Right cardiac atrium (tissue), 5 donors: Measurements from ENCODE around the gene CLCN1. TPM values are rescaled to one million over a fixed set of nuclear protein-coding genes. Genes with fewer than 3 reads are reported as not detected.

Experiments used
- ATAC-seq, 2 donors: fragments of 200-7000 bp; cut with Tn5 transposase; one replicate each; pipeline versions ENCODE4 v1.8.0 to v1.9.1; 2020; ENCODE audit warnings: moderate library complexity in 2 of 2, mild to moderate bottlenecking in 1 of 2
- DNase-seq, 3 donors: peaks; one replicate each; pipeline ENCODE4 v3.0.0-alpha.2; 2020
- H3K27ac ChIP-seq: one replicate; pipeline ENCODE4 v1.5.1; 2013; ENCODE audit warnings: mild to moderate bottlenecking, low read length, control low read depth, moderate library complexity
- H3K27me3 ChIP-seq: one replicate; pipeline ENCODE4 v1.6.1; 2013; ENCODE audit not compliant: control insufficient read depth, insufficient read depth
- H3K4me1 ChIP-seq: one replicate; pipeline ENCODE4 v1.6.1; 2013; ENCODE audit warnings: low read length; ENCODE audit not compliant: control insufficient read depth, insufficient read depth
- H3K4me3 ChIP-seq: one replicate; pipeline ENCODE4 v1.5.1; 2013; ENCODE audit warnings: low read length, control low read depth
- H3K9me3 ChIP-seq: one replicate; pipeline ENCODE4 v1.6.1; 2013; ENCODE audit warnings: low read length; ENCODE audit not compliant: control insufficient read depth
- WGBS: extraction: QIAGEN DNeasy Blood & Tissue Kit; methylation state at CpG from one replicate; pipeline ENCODE4 v1.1.7; 2013; 5-methylcytosine and 5-hydroxymethylcytosine counted together
- intact Hi-C, 4 donors: fragments of 100-400 bp; cut with DNase I; formaldehyde crosslinking; loops; one replicate each; pipeline versions ENCODE4 v1.11.0 to v1.14.0; 2022 to 2023
- polyA plus RNA-seq: library from polyadenylated mRNA; stranded (reverse); fragments of 200-250 nt; gene quantifications from one replicate; pipeline ENCODE4 v1.2.3, GENCODE V29; 2013
- total RNA-seq, 4 donors: library from RNA; stranded (reverse); fragmentation: NEBNext Ultra II Directional; extraction: Animal tissue kit (Norgen Biotek cat#: 25700); gene quantifications; one replicate each; pipeline ENCODE4 v1.2.1, GENCODE V29; 2021
- donor health status: healthy with polysubstance abuse.
- donor health status: DM: no; HTN: yes; CAD: no.
- donor health status: DM: no; HTN: no; CAD: no.
- donor health status: DM: no; HTN: yes; CAD: no; lungs with severe emphysema.
- donor health status: DM: yes; HTN: yes; CAD: no.

CLCN1 gene
- total and polyA plus RNA-seq, 5 donors: not detected

- intact Hi-C loops: no loop called here
These were observed 40.6 kb downstream of the CLCN1 start for GRCh38 chr7:143356414-143357050.

GRCh38 chr7:143358626-143359025 lies 42.7 kb downstream of the CLCN1 start:
- no peaks in the 10 kb centered on the region for H3K27me3 ChIP-seq
- H3K4me3 ChIP-seq: no peak overlapping the region
- H3K4me1 ChIP-seq: no peaks in the 10 kb centered on the region
- no peak overlapping the region for H3K27ac ChIP-seq
- DNase-seq: no peak
- no peaks in the 10 kb centered on the region for H3K9me3 ChIP-seq
- no peak for ATAC-seq
- 91% methylated on average over 12 of the region's 12 CpGs for WGBS
- intact Hi-C loops: no loop called here

More at GRCh38 chr7:143356414-143357050, 40.6 kb downstream of the CLCN1 start:
- no peak for DNase-seq
- H3K9me3 ChIP-seq: no peaks in the 10 kb centered on the region
- ATAC-seq: no peak
- H3K4me1 ChIP-seq: no peaks in the 10 kb centered on the region
- H3K4me3 ChIP-seq: no peak overlapping the region
- WGBS: 95% methylated on average over 13 of the region's 13 CpGs
- no peak overlapping the region for H3K27ac ChIP-seq
- no peaks in the 10 kb centered on the region for H3K27me3 ChIP-seq

- intact Hi-C loops: no loop called here
- H3K9me3 ChIP-seq: no peaks in the 10 kb centered on the region
- no peak for ATAC-seq
- DNase-seq: no peak
- H3K4me3 ChIP-seq: no peak overlapping the region
- no peak overlapping the region for H3K27ac ChIP-seq
- no peaks in the 10 kb centered on the region for H3K27me3 ChIP-seq
- 69% methylated on average over 11 of the region's 11 CpGs for WGBS
- H3K4me1 ChIP-seq: no peaks in the 10 kb centered on the region
These were observed 44.0 kb downstream of the CLCN1 start for GRCh38 chr7:143359771-143360353.

- Histone ChIP-seq H3K9me3 (no peaks in the 10 kb centered on the region), H3K27me3 (no peaks in the 10 kb centered on the region), H3K4me3 (no peak overlapping the region), H3K4me1 (no peaks in the 10 kb centered on the region), H3K27ac (no peak overlapping the region)
- 43% methylated on average over 19 of the region's 19 CpGs for WGBS
- intact Hi-C loops: no loop called here
- DNase-seq (no peak), ATAC-seq (no peak)
These were observed 45.1 kb downstream of the CLCN1 start for GRCh38 chr7:143360788-143361551.

- Histone ChIP-seq H3K9me3 (no peaks in the 10 kb centered on the region), H3K27me3 (no peaks in the 10 kb centered on the region), H3K4me3 (peak overlapping the region; percentile 46), H3K4me1 (no peaks in the 10 kb centered on the region), H3K27ac (no peak overlapping the region)
- intact Hi-C loops: no loop called here
- WGBS: 2% methylated on average over 46 of the region's 46 CpGs
- no peak for ATAC-seq
- no peak for DNase-seq
These were observed 45.7 kb downstream of the CLCN1 start for GRCh38 chr7:143361552-143362130.

GRCh38 chr7:143362131-143363015 lies 46.5 kb downstream of the CLCN1 start, which contains the start of gene FAM131B:
TSS of gene FAM131B (minus strand) at chr7:143362713. CDS start at chr7:143362603, 110 bp downstream.
- under 1% methylated on average over 104 of the region's 112 CpGs for WGBS
- intact Hi-C loops: no loop called here
- ATAC-seq: peak; percentile 48 to 50

GRCh38 chr7:143363016-143363937 lies 47.4 kb downstream of the CLCN1 start:
- Histone ChIP-seq H3K27me3 (no peaks in the 10 kb centered on the region), H3K27ac (no peak overlapping the region), H3K4me3 (peak overlapping the region; percentile 46), H3K9me3 (no peaks in the 10 kb centered on the region), H3K4me1 (no peaks in the 10 kb centered on the region)
- intact Hi-C loops: no loop called here
- no peak for DNase-seq
- ATAC-seq: no peak
- WGBS: 38% methylated on average over 19 of the region's 19 CpGs

More at GRCh38 chr7:143362131-143363015, 46.5 kb downstream of the CLCN1 start, which contains the start of gene FAM131B:
- peak in 1 of 3 donors; percentile 66 for DNase-seq
- Histone ChIP-seq H3K9me3 (no peaks in the 10 kb centered on the region), H3K4me3 (peak within 1 kb of the TSS; percentile 46), H3K4me1 (no peaks in the 10 kb centered on the region), H3K27ac (no peak within 1 kb of the TSS), H3K27me3 (no peaks in the 10 kb centered on the region)

GRCh38 chr7:143367972-143368371 lies 52.1 kb downstream of the CLCN1 start:
- intact Hi-C loops: no loop called here

GRCh38 chr7:143368387-143368786 lies 52.5 kb downstream of the CLCN1 start:
- no peaks in the 10 kb centered on the region for H3K27me3 ChIP-seq
- H3K27ac ChIP-seq: no peak overlapping the region
- no peak overlapping the region for H3K4me3 ChIP-seq
- intact Hi-C loops: no loop called here
- H3K4me1 ChIP-seq: no peaks in the 10 kb centered on the region
- DNase-seq: no peak
- no peaks in the 10 kb centered on the region for H3K9me3 ChIP-seq
- 100% methylated on average over 1 of the region's 1 CpG for WGBS
- ATAC-seq: no peak

More at GRCh38 chr7:143367972-143368371, 52.1 kb downstream of the CLCN1 start:
- WGBS: 78% methylated on average over 4 of the region's 4 CpGs
- Histone ChIP-seq H3K27ac (no peak overlapping the region), H3K9me3 (no peaks in the 10 kb centered on the region), H3K27me3 (no peaks in the 10 kb centered on the region), H3K4me1 (no peaks in the 10 kb centered on the region), H3K4me3 (no peak overlapping the region)
- DNase-seq (no peak), ATAC-seq (peak in 1 of 2 donors; percentile 31)
